HepG2 (cell line): ENCODE measurements around the gene SCUBE1. TPM values are rescaled to one million over a fixed set of nuclear protein-coding genes. Genes with fewer than 3 reads are reported as not detected.
A peak's percentile ranks its signal among the peaks of the same experiment; 100 is the strongest.

Experiments used
- ATF7 ChIP-seq, 2 experiments: fragments of 450-650 bp in 1 of 2; sonication (generic) in 1 of 2; formaldehyde crosslinking in 1 of 2; IDR thresholded peaks; 2 replicates each; pipeline versions ENCODE4 v1.4.0 to v1.6.1; 2016 to 2020; ENCODE audit warnings: antibody characterized with exemption in 1 of 2, mild to moderate bottlenecking in 1 of 2, missing genetic modification reagents in 1 of 2
- ELF1 ChIP-seq: sonication (generic); formaldehyde crosslinking; IDR thresholded peaks from 2 replicates; pipeline ENCODE4 v1.4.0; 2020; ENCODE audit warnings: missing genetic modification reagents
- HINFP ChIP-seq: sonication (generic); formaldehyde crosslinking; IDR thresholded peaks from 2 replicates; pipeline ENCODE4 v1.4.0; 2020; ENCODE audit warnings: low read depth, mild to moderate bottlenecking, missing genetic modification reagents
- HNF4G ChIP-seq, 2 experiments: sonication (generic) in 1 of 2; formaldehyde crosslinking in 1 of 2; IDR thresholded peaks; 2 replicates each; pipeline versions ENCODE4 v1.4.0 to v1.6.1; 2011 to 2020; ENCODE audit warnings: borderline replicate concordance in 2 of 2, low read depth in 2 of 2, mild to moderate bottlenecking in 2 of 2, low read length in 1 of 2, missing genetic modification reagents in 1 of 2, moderate library complexity in 1 of 2
- MED13 ChIP-seq: sonication (generic); formaldehyde crosslinking; IDR thresholded peaks from 2 replicates; pipeline ENCODE4 v1.5.0; 2020; ENCODE audit warnings: missing genetic modification reagents
- MTA1 ChIP-seq: sonication (generic); formaldehyde crosslinking; IDR thresholded peaks from 2 replicates; pipeline ENCODE4 v1.4.0; 2020; ENCODE audit warnings: missing genetic modification reagents, mild to moderate bottlenecking, borderline replicate concordance
- NR2F6 ChIP-seq, 2 experiments: IDR thresholded peaks; 2 replicates each; pipeline ENCODE4 v1.6.1; 2016; ENCODE audit warnings: antibody characterized with exemption in 1 of 2, mild to moderate bottlenecking in 1 of 2
- RBFOX2 ChIP-seq: fragments of 200-400 bp; formaldehyde crosslinking; IDR thresholded peaks from 2 replicates; pipeline ENCODE4 v1.6.1; 2017; ENCODE audit warnings: low read depth, mild to moderate bottlenecking, low read length
- RFX1 ChIP-seq: fragments of 450-650 bp; IDR thresholded peaks from 2 replicates; pipeline ENCODE4 v1.6.1; 2017
- RXRA ChIP-seq: sonication (generic); formaldehyde crosslinking; IDR thresholded peaks from 2 replicates; pipeline ENCODE4 v1.5.1; 2020; ENCODE audit warnings: missing genetic modification reagents
- SAFB2 ChIP-seq: sonication (generic); formaldehyde crosslinking; IDR thresholded peaks from 2 replicates; pipeline ENCODE4 v1.5.1; 2020; ENCODE audit warnings: missing genetic modification reagents, low read depth, mild to moderate bottlenecking, borderline replicate concordance
- SNAPC4 ChIP-seq: sonication (generic); formaldehyde crosslinking; IDR thresholded peaks from 2 replicates; pipeline ENCODE4 v1.4.0; 2020; ENCODE audit warnings: mild to moderate bottlenecking, missing genetic modification reagents
- TGIF2 ChIP-seq: IDR thresholded peaks from 2 replicates; pipeline ENCODE4 v1.6.1; 2016; ENCODE audit warnings: control low read depth, missing compliant biosample characterization
- U2AF1 ChIP-seq: fragments of 200-400 bp; formaldehyde crosslinking; optimal IDR thresholded peaks from 2 replicates; pipeline ENCODE3; 2017; ENCODE audit warnings: mild to moderate bottlenecking, low read depth, low read length
- YY1 ChIP-seq: IDR thresholded peaks from 2 replicates; pipeline ENCODE4 v1.6.1; 2011; ENCODE audit warnings: low read length, low read depth, moderate library complexity, mild to moderate bottlenecking; ENCODE audit not compliant: insufficient read depth, insufficient replicate concordance
- ZFY ChIP-seq: sonication (generic); formaldehyde crosslinking; IDR thresholded peaks from 2 replicates; pipeline ENCODE4 v1.4.0; 2020; ENCODE audit warnings: missing genetic modification reagents
- ZNF12 ChIP-seq: sonication (generic); formaldehyde crosslinking; IDR thresholded peaks from 2 replicates; pipeline ENCODE4 v1.5.0; 2020; ENCODE audit warnings: missing genetic modification reagents
- ZNF124 ChIP-seq: sonication (generic); formaldehyde crosslinking; IDR thresholded peaks from 2 replicates; pipeline ENCODE4 v1.4.0; 2020; ENCODE audit warnings: missing genetic modification reagents
- ZNF512 ChIP-seq: sonication (generic); formaldehyde crosslinking; IDR thresholded peaks from 2 replicates; pipeline ENCODE4 v1.4.0; 2020; ENCODE audit warnings: mild to moderate bottlenecking, missing genetic modification reagents
- ZNF619 ChIP-seq: sonication (generic); formaldehyde crosslinking; IDR thresholded peaks from 2 replicates; pipeline ENCODE4 v1.4.0; 2020; ENCODE audit warnings: mild to moderate bottlenecking, missing genetic modification reagents
- ZNF781 ChIP-seq: sonication (generic); formaldehyde crosslinking; IDR thresholded peaks from 2 replicates; pipeline ENCODE4 v1.5.1; 2020; ENCODE audit warnings: borderline replicate concordance, mild to moderate bottlenecking, missing genetic modification reagents; ENCODE audit errors: not compliant biosample characterization
- ZNF839 ChIP-seq: sonication (generic); formaldehyde crosslinking; IDR thresholded peaks from 2 replicates; pipeline ENCODE4 v1.4.0; 2020; ENCODE audit warnings: missing genetic modification reagents, mild to moderate bottlenecking, borderline replicate concordance
- polyA plus RNA-seq, 8 experiments: library from polyadenylated mRNA; depleted of rRNA in 3 of 8; stranded (reverse) in 7 of 8; unstranded in 1 of 8; fragments of >200 nt; fragmentation: Illumina TruSeq in 4 of 8; extraction: Trizol in 4 of 8; gene quantifications; 2 replicates each; pipeline versions ENCODE4 v1.2.1 to v1.2.3, GENCODE V29; 2011 to 2016; ENCODE audit warnings: low read depth in 4 of 8, missing spikeins in 1 of 8, mixed read lengths in 1 of 8; ENCODE audit not compliant: insufficient read depth in 1 of 8
- total RNA-seq, 5 experiments: library from RNA; depleted of rRNA; stranded (reverse); fragments of >200 nt; fragmentation: Illumina TruSeq; extraction: Trizol; gene quantifications; 2 replicates each; pipeline ENCODE4 v1.2.3, GENCODE V29; 2016; ENCODE audit warnings: low read depth in 1 of 5

SCUBE1 gene
- total and polyA plus RNA-seq, 2 of the 13 experiments (the other 11 are each of a cell fraction or from before 2014, with no cell fraction given): under 0.01 to 0.05 TPM

GRCh38 chr22:43388420-43388851 is 45.3 kb upstream of the SCUBE1 start (continued):
- TF ChIP-seq U2AF1: no peak
- peak; percentile 47; the same call in 1 of the 2 replicates for TF ChIP-seq RBFOX2
- no peak for TF ChIP-seq NR2F6 (IDR thresholded peaks at IDR 0.05)
- 0 out of 2 replicates have a peak, but pooled peaks have one; percentile 43 for TF ChIP-seq NR2F6 (CRISPR knock-in tag; IDR thresholded peaks at IDR 0.05)
- TF ChIP-seq ELF1: no peak
- peak; percentile 62; the same call in 1 of the 2 replicates for TF ChIP-seq MTA1
- TF ChIP-seq ZNF512 (CRISPR knock-in tag): 0 out of 2 replicates have a peak, but pooled peaks have one; percentile 45
- peak; percentile 21 for TF ChIP-seq YY1
- no peak for TF ChIP-seq HNF4G (IDR thresholded peaks at IDR 0.05; ENCODE audit: borderline replicate concordance, low read depth, low read length)
- 0 out of 2 replicates have a peak, but pooled peaks have one; percentile 45 for TF ChIP-seq HNF4G (CRISPR knock-in tag; IDR thresholded peaks at IDR 0.05; ENCODE audit: borderline replicate concordance, low read depth)
- TF ChIP-seq ZNF124 (CRISPR knock-in tag): 0 out of 2 replicates have a peak, but pooled peaks have one; percentile 43
- TF ChIP-seq TGIF2 (CRISPR knock-in tag): 0 out of 2 replicates have a peak, but pooled peaks have one; percentile 50
- peak; percentile 59; the same call in 1 of the 2 replicates for TF ChIP-seq RXRA (CRISPR knock-in tag)
- TF ChIP-seq ZFY (CRISPR knock-in tag): peak; percentile 54
- no peak for TF ChIP-seq RFX1
- peak; percentile 55 for TF ChIP-seq ZNF781 (CRISPR knock-in tag)
- 0 out of 2 replicates have a peak, but pooled peaks have one; percentile 20 for TF ChIP-seq ZNF839 (CRISPR knock-in tag)
- TF ChIP-seq HINFP: 0 out of 2 replicates have a peak, but pooled peaks have one; percentile 26
- TF ChIP-seq SAFB2 (CRISPR knock-in tag): no peak
- no peak for TF ChIP-seq ZNF12
- TF ChIP-seq ZNF619: no peak
- no peak for TF ChIP-seq MED13 (CRISPR knock-in tag)
- TF ChIP-seq SNAPC4 (CRISPR knock-in tag): no peak
- no peak for TF ChIP-seq ATF7 (IDR thresholded peaks at IDR 0.05)
- TF ChIP-seq ATF7 (CRISPR knock-in tag; IDR thresholded peaks at IDR 0.05): no peak
